SH-SY5Y (cell line): ENCODE data around the gene HCN4.

Experiments used
- GATA2 ChIP-seq: IDR thresholded peaks from 2 replicates; pipeline ENCODE4 v1.6.1; 2011; ENCODE audit warnings: mild to moderate bottlenecking, low read depth, low read length
- GATA3 ChIP-seq: IDR thresholded peaks from 2 replicates; pipeline ENCODE4 v1.6.1; 2011; ENCODE audit warnings: low read depth, mild to moderate bottlenecking, low read length, moderate library complexity

The HCN4 gene

GRCh38 chr15:73317651-73318462, 50.9 kb downstream of the HCN4 start:
- no peak for TF ChIP-seq GATA3
- TF ChIP-seq GATA2, result no peak

GRCh38 chr15:73313861-73314260, 54.9 kb downstream of the HCN4 start:
- no peak for TF ChIP-seq GATA2
- TF ChIP-seq GATA3, result no peak

GRCh38 chr15:73308305-73308704, 60.5 kb downstream of the HCN4 start:
- no peak for TF ChIP-seq GATA3
- no peak for TF ChIP-seq GATA2

- TF ChIP-seq GATA3, result no peak
- TF ChIP-seq GATA2, result no peak
These were observed 63.2 kb downstream of the HCN4 start for GRCh38 chr15:73305331-73306211.

GRCh38 chr15:73303636-73304035, 65.1 kb downstream of the HCN4 start:
- no peak for TF ChIP-seq GATA2
- no peak for TF ChIP-seq GATA3

GRCh38 chr15:73298522-73299245, 70.1 kb downstream of the HCN4 start:
- no peak for TF ChIP-seq GATA2
- no peak for TF ChIP-seq GATA3

GRCh38 chr15:73296609-73297353, 72.0 kb downstream of the HCN4 start:
- no peak for TF ChIP-seq GATA2
- TF ChIP-seq GATA3, result no peak

GRCh38 chr15:73295630-73296286, 73.0 kb downstream of the HCN4 start:
- no peak for TF ChIP-seq GATA2
- TF ChIP-seq GATA3, result no peak

GRCh38 chr15:73293773-73294172, 75.0 kb downstream of the HCN4 start:
- no peak for TF ChIP-seq GATA2
- TF ChIP-seq GATA3, result no peak

- TF ChIP-seq GATA2 (no peak), GATA3 (no peak)
These were observed 77.3 kb downstream of the HCN4 start for GRCh38 chr15:73291441-73291840.

GRCh38 chr15:73287019-73287418, 81.7 kb downstream of the HCN4 start:
- TF ChIP-seq GATA2 (no peak), GATA3 (no peak)

- TF ChIP-seq GATA2 (no peak), GATA3 (no peak)
These were observed 82.4 kb downstream of the HCN4 start for GRCh38 chr15:73286311-73286710.
